Transverse colon (tissue), 4 donors: ENCODE results near the gene PHF13. TPM values are rescaled to one million over a fixed set of nuclear protein-coding genes. Genes with fewer than 3 reads are reported as not detected.

ENCODE experiments used
- DNase-seq: peaks from one replicate; pipeline ENCODE4 v3.0.0-alpha.2; 2019
- H3K27ac ChIP-seq, 4 donors: fragments of 200-600 bp; sonication (generic); 2 replicates each; pipeline ENCODE4 v1.5.1; 2016 to 2018; ENCODE audit warnings: inconsistent platforms in 4 of 4
- H3K27me3 ChIP-seq: fragments of 200-600 bp; sonication (generic); 2 replicates; pipeline ENCODE4 v1.5.1; 2017; ENCODE audit warnings: inconsistent platforms
- H3K36me3 ChIP-seq, 4 donors: fragments of 200-600 bp; sonication (generic); 2 replicates each; pipeline ENCODE4 v1.5.1; 2017 to 2019; ENCODE audit warnings: inconsistent platforms in 4 of 4
- H3K4me1 ChIP-seq, 4 donors: fragments of 200-600 bp; sonication (generic); 2 replicates each; pipeline ENCODE4 v1.5.1; 2017 to 2020; ENCODE audit warnings: inconsistent platforms in 4 of 4
- H3K4me3 ChIP-seq, 4 donors: fragments of 200-600 bp; sonication (generic); 1 replicate in 1 of 4; 2 replicates in 3 of 4; pipeline versions ENCODE4 v1.5.1 to v1.6.1; 2017 to 2019; ENCODE audit warnings: inconsistent platforms in 4 of 4
- H3K9me3 ChIP-seq, 2 donors: fragments of 200-600 bp; sonication (generic); 2 replicates each; pipeline ENCODE4 v1.5.1; 2017 to 2019; ENCODE audit warnings: inconsistent platforms in 2 of 2
- CTCF ChIP-seq, 5 experiments: fragments of 200-600 bp in 3 of 5; fragments of 450-650 bp in 2 of 5; sonication (generic) in 3 of 5; IDR thresholded peaks; 1 replicate in 2 of 5; 2 replicates in 3 of 5; pipeline ENCODE4 v1.5.1; 2016 to 2017; ENCODE audit warnings: antibody characterized with exemption in 5 of 5, inconsistent platforms in 3 of 5, mild to moderate bottlenecking in 2 of 5, moderate library complexity in 1 of 5
- EP300 ChIP-seq: sonication (generic); formaldehyde crosslinking; IDR thresholded peaks from one replicate; pipeline ENCODE4 v1.6.1; 2017; ENCODE audit warnings: antibody characterized with exemption, low read depth
- POLR2A ChIP-seq: fragments of 450-650 bp; IDR thresholded peaks from one replicate; pipeline ENCODE4 v1.6.1; 2016; ENCODE audit warnings: antibody characterized with exemption, mild to moderate bottlenecking, moderate library complexity
- POLR2AphosphoS5 ChIP-seq, 3 donors: sonication (generic); formaldehyde crosslinking; IDR thresholded peaks; one replicate each; pipeline ENCODE4 v1.6.1; 2016; ENCODE audit warnings: antibody characterized with exemption in 3 of 3
- WGBS, 2 donors: methylation state at CpG; one replicate each; pipeline ENCODE4 v1.1.5; 2018; ENCODE audit warnings: low coverage in 1 of 2; 5-methylcytosine and 5-hydroxymethylcytosine counted together
- in situ Hi-C, 4 donors: fragments of 200-750 bp; cut with MboI; loops; one replicate each; pipeline versions ENCODE4 v1.15.0 to v1.15.1; 2017; ENCODE audit warnings: low sequenced_read_pairs in 3 of 4, low pct_ligation_motif_present in 1 of 4, low pct_unique_long_range_greater_than_20kb in 1 of 4
- intact Hi-C: fragments of 100-400 bp; cut with DNase I; formaldehyde crosslinking; loops from one replicate; pipeline ENCODE4 v1.15.1; 2023; ENCODE audit warnings: low total_unique reads
- total RNA-seq, 4 donors: library from RNA; depleted of rRNA; stranded (reverse); fragments of >200 nt; gene quantifications; one replicate each; pipeline ENCODE4 v1.1.0, GENCODE V29; 2016

PHF13 gene
- total RNA-seq, 4 donors from 2014 or later, result 8.7 to 17.3 (median 10.3) TPM

- Histone ChIP-seq H3K27ac (no peak overlapping the region), H3K9me3 (no peaks in the 10 kb centered on the region), H3K36me3 (peaks cover 0 to 8% (median 0%) of the 10 kb centered on the region in 4 donors), H3K27me3 (no peaks in the 10 kb centered on the region), H3K4me3 (no peak overlapping the region), H3K4me1 (no peaks in the 10 kb centered on the region)
- in situ Hi-C loops (no loop called here), intact Hi-C loops (no loop called here)
- no peak for DNase-seq
- WGBS, 2 donors, result 71 to 88% methylated on average over 1 to 2 of the region's 2 CpGs
- TF ChIP-seq CTCF (IDR thresholded peaks at IDR 0.05) (no peak), POLR2A (no peak), EP300 (no peak), POLR2AphosphoS5 (IDR thresholded peaks at IDR 0.05) (no peak)
Observed at GRCh38 chr1:6672558-6672957, 59.0 kb downstream of the PHF13 start.

Other genes with a start within 250 kb of the PHF13 start
- 10 to 100 TPM in 3 of 4 donors, 1 to 10 TPM in 1; 5.6 to 55.0 (median 31.0) TPM for gene ACOT7, start 220.0 kb upstream of the PHF13 start, total RNA-seq
- 10 to 100 TPM; 10.5 to 38.8 (median 25.4) TPM for gene HES2, start 193.8 kb upstream of the PHF13 start, total RNA-seq
- gene ESPN, start 189.0 kb upstream of the PHF13 start, total RNA-seq, result 100 to 1,000 TPM in 3 of 4 donors, 10 to 100 TPM in 1; 40.2 to 368 (median 157) TPM
- 10 to 100 TPM; 38.9 to 55.3 (median 45.0) TPM for gene TNFRSF25, start 147.6 kb upstream of the PHF13 start, total RNA-seq
- gene PLEKHG5, start 122.1 kb upstream of the PHF13 start, total RNA-seq, result 10 to 100 TPM; 17.9 to 42.7 (median 37.1) TPM
- gene NOL9, start 59.2 kb upstream of the PHF13 start, total RNA-seq, result 10 to 100 TPM in 2 of 4 donors, 1 to 10 TPM in 2; 8.0 to 30.0 (median 13.8) TPM
- gene TAS1R1, start 58.4 kb upstream of the PHF13 start, total RNA-seq, result under 1 TPM in 1 of 4 donors, not detected in 3; 0.48 TPM
- 10 to 100 TPM; 18.3 to 37.7 (median 30.5) TPM for gene ZBTB48, start 33.7 kb upstream of the PHF13 start, total RNA-seq
- gene KLHL21, start 10.9 kb upstream of the PHF13 start, total RNA-seq, result 10 to 100 TPM; 23.6 to 67.7 (median 36.1) TPM
- gene THAP3, start 11.1 kb downstream of the PHF13 start, total RNA-seq, result 10 to 100 TPM in 2 of 4 donors, 1 to 10 TPM in 2; 7.5 to 21.0 (median 13.2) TPM
- 10 to 100 TPM; 62.1 to 80.0 (median 70.9) TPM for gene DNAJC11, start 88.1 kb downstream of the PHF13 start, total RNA-seq
- 100 to 1,000 TPM in 3 of 4 donors, 10 to 100 TPM in 1; 93.8 to 268 (median 130) TPM for gene CAMTA1, start 171.7 kb downstream of the PHF13 start, total RNA-seq